ENCODE measurements around the gene RAVER1.

RAVER1 gene

GRCh38 chr19:10305139-10305806 lies 28.1 kb downstream of the RAVER1 start:
- H3K4me3 ChIP-seq (ENCODE audit: low read length, poor library complexity, severe bottlenecking): no peak overlapping the region
- no peaks in the 10 kb centered on the region for H3K9me3 ChIP-seq (ENCODE audit: insufficient read depth, low read depth, low read length)
- no peaks in the 10 kb centered on the region for H3K9me2 ChIP-seq (replicated peaks; ENCODE audit: low read depth, low read length)
- no peak overlapping the region for H3K9ac ChIP-seq (ENCODE audit: low read depth, low read length, poor library complexity, severe bottlenecking)
- H3K36me3 ChIP-seq (ENCODE audit: insufficient read depth, low read length): no peaks in the 10 kb centered on the region
- no peak overlapping the region for H2AFZ ChIP-seq (ENCODE audit: low read length)
- H3F3A ChIP-seq (ENCODE audit: low read depth): no peaks in the 10 kb centered on the region
- TF ChIP-seq EZH2phosphoT487 (IDR thresholded peaks at IDR 0.05; ENCODE audit: borderline replicate concordance) (no peak), CTCF (conservative IDR thresholded peaks at IDR 0.05; ENCODE audit: low read length) (no peak)
- no peaks in the 10 kb centered on the region for H4K20me1 ChIP-seq (ENCODE audit: insufficient read depth, low read length, poor library complexity, severe bottlenecking)
- no peaks in the 10 kb centered on the region for H3K79me2 ChIP-seq (ENCODE audit: insufficient read depth, low read length)
- no peak overlapping the region for H3K4me2 ChIP-seq (ENCODE audit: low read depth, low read length, poor library complexity, severe bottlenecking)
- no peaks in the 10 kb centered on the region for H3K27me3 ChIP-seq (ENCODE audit: insufficient read depth, low read length, poor library complexity, severe bottlenecking)
- H3K4me1 ChIP-seq (ENCODE audit: insufficient read depth, low read length, poor library complexity, severe bottlenecking): no peaks in the 10 kb centered on the region

DNA sequence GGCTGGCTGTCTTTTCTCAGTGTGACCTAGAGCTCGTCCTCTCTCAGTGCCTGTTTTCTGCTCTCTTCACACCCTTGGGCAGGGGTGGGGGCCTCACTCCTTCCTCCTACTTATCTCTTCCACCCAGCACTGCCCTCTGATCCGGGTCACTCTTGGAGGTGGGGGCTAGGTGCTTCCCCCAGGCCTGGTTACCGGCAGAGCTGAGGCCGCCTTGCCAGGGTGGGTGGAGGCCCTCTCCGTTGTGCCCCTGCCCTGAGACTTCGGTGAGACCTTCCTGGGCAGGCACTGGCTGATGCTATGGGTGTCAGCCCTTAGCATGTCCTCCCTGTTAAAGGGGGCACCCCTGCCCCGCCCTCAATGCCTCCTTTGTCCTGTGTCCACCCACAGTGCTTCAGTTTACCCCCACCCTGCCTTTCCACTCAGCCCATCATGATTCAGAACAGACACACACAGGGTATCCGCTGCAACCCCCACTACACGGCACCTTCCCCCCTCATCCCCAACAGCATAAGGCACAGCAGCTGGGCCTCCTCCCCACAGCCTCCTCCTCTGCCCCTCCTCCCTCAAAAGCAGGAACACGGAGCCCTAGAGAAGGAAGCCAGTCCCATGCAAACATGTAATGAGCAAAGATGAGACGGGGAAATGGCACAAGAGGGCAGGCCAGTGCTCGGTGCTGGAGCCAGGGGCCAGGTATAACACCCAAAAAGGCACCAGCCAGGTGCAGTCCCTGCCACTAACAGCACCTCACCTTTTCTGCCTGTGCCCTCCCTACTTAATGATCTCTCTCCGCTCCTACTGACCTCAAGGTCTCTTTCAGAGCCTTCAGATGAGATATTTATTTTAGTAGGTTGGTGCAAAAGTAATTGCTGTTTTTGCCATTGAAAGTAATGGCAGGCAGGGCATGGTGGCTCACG lies 33.5 kb downstream of the RAVER1 start:
- TF ChIP-seq EZH2phosphoT487 (IDR thresholded peaks at IDR 0.05; ENCODE audit: borderline replicate concordance): no peak
- no peak for TF ChIP-seq CTCF (conservative IDR thresholded peaks at IDR 0.05; ENCODE audit: low read length)
- Histone ChIP-seq H3K9ac (ENCODE audit: low read depth, low read length, poor library complexity, severe bottlenecking) (no peak overlapping the region), H3K9me3 (ENCODE audit: insufficient read depth, low read depth, low read length) (no peaks in the 10 kb centered on the region), H3K4me1 (ENCODE audit: insufficient read depth, low read length, poor library complexity, severe bottlenecking) (no peaks in the 10 kb centered on the region), H3K4me2 (ENCODE audit: low read depth, low read length, poor library complexity, severe bottlenecking) (no peak overlapping the region), H3K9me2 (replicated peaks; ENCODE audit: low read depth, low read length) (no peaks in the 10 kb centered on the region), H4K20me1 (ENCODE audit: insufficient read depth, low read length, poor library complexity, severe bottlenecking) (no peaks in the 10 kb centered on the region), H3F3A (ENCODE audit: low read depth) (no peaks in the 10 kb centered on the region), H3K27me3 (ENCODE audit: insufficient read depth, low read length, poor library complexity, severe bottlenecking) (no peaks in the 10 kb centered on the region), H2AFZ (ENCODE audit: low read length) (peak overlapping the region; percentile 5; the same call in 1 of the 2 replicates), H3K4me3 (ENCODE audit: low read length, poor library complexity, severe bottlenecking) (no peak overlapping the region), H3K36me3 (ENCODE audit: insufficient read depth, low read length) (no peaks in the 10 kb centered on the region), H3K79me2 (ENCODE audit: insufficient read depth, low read length) (no peaks in the 10 kb centered on the region)

DNA sequence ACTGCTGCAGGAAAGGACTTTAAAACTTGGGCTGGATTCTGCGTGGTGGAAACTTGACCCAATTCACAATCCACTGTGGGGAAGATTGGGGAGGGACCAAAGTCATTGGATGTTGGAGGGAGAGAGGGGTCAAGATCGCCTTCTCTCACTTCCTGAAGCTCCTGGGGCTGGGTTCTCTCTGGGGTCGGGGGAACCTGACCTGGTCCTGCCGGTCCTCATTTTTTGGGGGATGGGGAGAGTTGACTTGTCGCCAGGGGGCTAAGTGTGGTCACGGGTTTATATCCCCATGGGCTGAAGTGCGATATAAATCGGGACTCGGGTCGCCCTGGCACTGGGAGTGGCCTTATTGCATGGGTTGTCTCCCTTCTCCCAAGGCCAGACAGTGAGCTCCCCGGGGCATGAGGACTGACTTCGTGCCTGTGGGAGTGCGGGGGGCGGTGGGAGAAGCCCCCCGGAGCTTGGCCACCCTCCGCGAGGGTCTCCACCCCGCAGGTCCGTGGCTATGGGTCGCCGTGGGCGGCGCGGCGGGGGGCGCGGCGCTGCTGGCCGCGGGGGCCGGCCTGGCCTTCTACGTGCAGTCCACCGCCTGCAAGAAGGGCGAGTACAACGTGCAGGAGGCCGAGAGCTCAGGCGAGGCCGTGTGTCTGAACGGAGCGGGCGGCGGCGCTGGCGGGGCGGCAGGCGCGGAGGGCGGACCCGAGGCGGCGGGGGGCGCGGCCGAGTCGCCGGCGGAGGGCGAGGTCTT lies 37.3 kb downstream of the RAVER1 start:
- Histone ChIP-seq H3K9me3 (ENCODE audit: insufficient read depth, low read depth, low read length) (no peaks in the 10 kb centered on the region), H3K4me1 (ENCODE audit: insufficient read depth, low read length, poor library complexity, severe bottlenecking) (no peaks in the 10 kb centered on the region), H3K79me2 (ENCODE audit: insufficient read depth, low read length) (no peaks in the 10 kb centered on the region), H3K9me2 (replicated peaks; ENCODE audit: low read depth, low read length) (no peaks in the 10 kb centered on the region), H2AFZ (ENCODE audit: low read length) (no peak overlapping the region), H3K36me3 (ENCODE audit: insufficient read depth, low read length) (no peaks in the 10 kb centered on the region), H3K4me3 (ENCODE audit: low read length, poor library complexity, severe bottlenecking) (no peak overlapping the region), H3F3A (ENCODE audit: low read depth) (no peaks in the 10 kb centered on the region), H3K27me3 (ENCODE audit: insufficient read depth, low read length, poor library complexity, severe bottlenecking) (no peaks in the 10 kb centered on the region), H3K4me2 (ENCODE audit: low read depth, low read length, poor library complexity, severe bottlenecking) (no peak overlapping the region), H3K9ac (ENCODE audit: low read depth, low read length, poor library complexity, severe bottlenecking) (no peak overlapping the region), H4K20me1 (ENCODE audit: insufficient read depth, low read length, poor library complexity, severe bottlenecking) (no peaks in the 10 kb centered on the region)
- TF ChIP-seq EZH2phosphoT487 (IDR thresholded peaks at IDR 0.05; ENCODE audit: borderline replicate concordance): no peak
- no peak for TF ChIP-seq CTCF (conservative IDR thresholded peaks at IDR 0.05; ENCODE audit: low read length)

Data from Loucy (cell line).